Midbrain (tissue), 1 donor: Measurements from ENCODE around the gene SMIM11.
"Not testable (repeated sequence)": the region's sequence is repeated elsewhere in the genome, so short reads cannot be mapped to it uniquely, and the experiment has no call there.

Source experiments
- DNase-seq: peaks from one replicate; lab custom pipeline; 2025; lab: John Stamatoyannopoulos, UW

Gene SMIM11

GRCh38 chr21:34355570-34355969 lies 19.7 kb upstream of the SMIM11 start:
- no peak for DNase-seq

- DNase-seq = no peak
These were observed 17.4 kb upstream of the SMIM11 start for GRCh38 chr21:34357889-34358288.

- DNase-seq = no peak
These were observed 16.4 kb upstream of the SMIM11 start for GRCh38 chr21:34358866-34359265.

DNA sequence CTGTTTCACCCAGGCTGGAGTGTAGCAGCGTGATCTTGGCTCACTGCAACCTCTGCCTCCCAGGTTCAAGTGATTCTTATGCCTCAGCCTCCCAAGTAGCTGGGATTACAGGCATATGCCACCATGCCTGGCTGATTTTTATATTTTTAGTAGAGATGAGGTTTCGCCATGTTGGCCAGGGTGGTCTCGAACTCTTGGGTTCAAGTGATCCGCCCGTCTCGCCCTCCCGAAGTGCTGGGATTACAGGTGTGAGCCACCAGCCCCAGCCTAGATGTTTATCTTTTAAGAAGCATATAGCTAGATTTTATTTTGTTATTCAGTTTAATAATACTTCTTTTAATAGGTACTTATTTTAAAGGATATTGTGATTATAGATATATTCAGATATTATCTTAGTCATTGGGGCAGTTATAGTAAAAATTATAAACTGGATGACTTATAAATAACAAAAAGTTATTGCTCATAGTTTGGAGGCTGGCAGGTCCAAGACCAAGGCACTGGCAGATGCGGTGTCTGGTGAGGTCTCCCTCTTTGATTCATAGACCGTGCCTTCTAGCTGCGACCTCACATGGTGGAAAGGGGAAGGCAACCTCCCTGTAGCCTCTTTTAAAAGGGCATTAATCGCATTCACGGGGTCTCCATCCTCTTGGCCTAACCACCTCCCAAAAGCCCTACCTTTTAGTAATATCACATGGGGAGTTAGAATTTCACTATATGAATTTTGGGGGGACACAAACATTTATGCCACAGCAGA lies 14.6 kb upstream of the SMIM11 start:
- DNase-seq = no peak

GRCh38 chr21:34362136-34362444 lies 13.2 kb upstream of the SMIM11 start:
- no peak for DNase-seq

DNA sequence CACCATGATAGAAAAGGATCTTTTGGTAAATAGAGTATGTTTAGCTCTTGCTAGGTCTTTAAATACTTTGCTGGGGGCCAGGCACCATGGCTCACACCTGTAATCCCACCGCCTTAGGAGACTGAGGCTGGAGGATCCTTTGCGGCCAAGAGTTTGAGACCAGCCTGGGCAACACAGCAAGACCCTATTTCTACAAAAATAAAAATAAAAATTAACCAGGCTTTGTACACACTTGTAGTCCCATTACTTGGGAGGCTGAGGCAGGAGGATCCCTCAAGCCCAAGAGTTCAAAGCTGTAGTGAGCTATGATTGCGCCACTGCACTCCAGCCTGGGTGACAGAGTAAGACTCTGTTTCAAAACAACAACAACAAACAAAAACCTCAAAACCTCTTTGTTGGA lies 12.6 kb upstream of the SMIM11 start:
- no peak for DNase-seq

DNA sequence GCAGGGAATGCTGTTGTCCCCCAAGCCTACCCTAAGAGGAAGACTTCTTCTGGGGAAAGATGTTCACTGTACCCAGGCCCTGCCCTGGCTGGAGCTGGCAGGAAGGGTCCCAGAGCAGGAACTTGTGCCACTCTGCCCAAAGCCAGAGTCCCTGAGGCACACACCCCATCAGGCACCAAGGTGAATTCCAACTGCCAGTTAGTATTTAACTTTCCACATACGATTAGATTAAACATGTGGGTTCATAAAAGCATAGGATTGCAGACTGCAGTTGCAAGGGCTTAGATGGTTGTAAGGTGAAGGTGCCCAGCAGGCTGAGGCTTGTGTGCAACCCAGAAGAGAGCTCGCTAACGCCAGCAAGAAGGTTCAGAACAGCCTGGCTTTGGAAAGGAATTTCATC lies 11.6 kb upstream of the SMIM11 start, which contains the start of gene KCNE2:
TSS of gene KCNE2 (plus strand) at position 274 of the 400 bp plus-strand sequence. CDS start 6,473 bp downstream, outside the sequence.
- DNase-seq = no peak

DNA sequence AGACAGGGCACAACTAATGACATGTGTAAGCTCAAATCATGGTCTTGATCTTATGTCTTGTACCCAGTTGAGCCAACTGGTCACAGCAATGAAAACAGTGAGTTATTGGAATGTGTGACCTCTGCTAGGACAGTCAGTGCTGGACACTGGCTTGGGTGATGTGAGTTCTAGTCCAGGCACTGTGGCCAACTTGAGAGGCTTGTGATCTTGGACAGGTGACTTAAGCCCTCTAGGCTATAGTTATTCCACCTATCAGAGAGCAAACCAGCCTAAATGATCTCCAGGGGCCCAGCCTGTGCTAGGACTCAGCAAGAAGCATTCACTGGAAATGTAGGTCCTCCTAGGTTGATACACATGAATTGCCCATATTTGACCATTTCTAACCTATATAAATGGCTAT lies 10.4 kb upstream of the SMIM11 start:
- no peak for DNase-seq

DNA sequence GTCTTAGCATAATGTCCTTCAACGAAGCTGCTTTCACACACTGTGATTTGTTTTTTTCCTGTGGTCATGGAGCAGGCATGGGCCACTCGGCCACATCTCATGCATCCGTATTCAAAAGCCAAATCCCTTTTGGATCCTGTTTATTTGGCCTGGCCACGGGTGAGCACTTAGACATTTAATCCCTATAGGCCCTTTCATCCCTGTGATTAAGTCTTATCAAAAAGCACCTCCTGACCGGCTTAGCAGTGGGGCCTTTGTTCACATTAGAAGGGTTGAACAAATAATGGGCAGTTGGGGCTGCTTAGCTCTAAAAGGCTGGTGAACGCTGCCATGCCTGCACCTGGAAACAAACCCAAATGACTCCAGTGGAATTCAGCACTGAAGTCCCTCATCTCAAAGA lies 9.5 kb upstream of the SMIM11 start:
- DNase-seq = no peak

DNA sequence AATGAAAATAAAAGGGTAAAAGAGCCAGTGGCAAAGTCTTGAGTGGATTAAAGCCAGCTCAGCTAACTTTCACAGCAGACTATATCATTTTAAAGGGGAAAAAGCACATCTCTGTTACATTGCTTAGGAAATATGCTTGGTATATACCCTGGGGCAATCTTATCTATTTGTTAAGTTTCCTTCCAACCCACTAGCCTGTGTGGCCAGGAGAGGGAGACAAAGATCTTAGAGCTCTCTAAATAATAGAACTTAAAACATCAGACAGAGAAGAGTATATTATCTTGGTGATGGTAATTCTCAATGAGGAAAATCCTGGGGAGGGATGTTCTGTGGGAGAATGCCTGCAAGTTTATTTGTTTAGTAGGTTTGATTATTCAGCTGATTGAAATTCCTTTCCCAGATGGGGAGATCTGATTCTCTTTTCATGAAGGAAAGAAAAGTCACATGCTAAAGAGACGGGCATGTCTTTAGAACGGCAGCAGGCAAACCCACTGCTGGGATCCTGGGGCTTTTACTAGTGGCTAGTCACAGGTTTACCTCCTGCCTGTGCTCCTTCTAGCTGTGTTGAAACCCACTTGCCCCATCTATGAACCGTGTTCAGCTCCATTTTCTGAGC lies 7.9 kb upstream of the SMIM11 start:
- peak; percentile 56 for DNase-seq

DNA sequence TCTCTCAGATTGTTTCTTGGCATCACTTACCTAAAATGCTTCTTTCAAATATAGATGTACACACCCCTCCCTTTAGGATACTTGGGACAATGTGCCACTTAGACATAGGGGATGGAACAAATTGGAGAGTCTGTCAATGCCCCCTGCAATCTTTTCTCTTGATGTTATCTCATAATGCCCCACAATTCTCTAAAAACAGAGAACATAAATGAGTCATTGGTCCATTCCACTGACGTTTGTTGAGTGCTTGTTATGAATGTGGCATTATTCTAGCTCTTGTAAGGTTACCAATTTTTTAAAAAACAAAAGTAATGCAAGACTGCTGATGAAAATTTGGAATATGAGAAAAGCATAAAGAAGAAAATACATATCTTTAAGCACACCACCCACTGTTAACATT lies 5.6 kb upstream of the SMIM11 start:
- DNase-seq = no peak

DNA sequence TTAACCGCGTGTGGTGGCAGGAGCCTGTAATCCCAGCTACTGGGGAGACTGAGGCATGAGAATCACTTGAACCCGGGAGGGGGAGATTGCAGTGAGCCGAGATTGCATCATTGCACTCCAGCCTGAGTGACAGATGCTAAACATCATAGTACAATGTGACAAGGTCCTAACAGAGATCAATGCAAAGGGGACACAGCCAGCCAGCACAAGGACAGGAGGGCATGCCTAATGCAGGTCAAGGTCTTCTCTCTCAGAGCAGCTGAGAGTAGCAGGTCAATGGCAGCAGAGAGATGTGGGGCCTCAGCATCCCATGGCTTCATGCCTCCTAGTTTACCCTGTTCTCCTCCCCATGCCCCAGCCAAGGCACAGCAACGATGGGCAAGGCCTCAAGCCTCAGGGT lies 3.0 kb upstream of the SMIM11 start:
- no peak for DNase-seq

DNA sequence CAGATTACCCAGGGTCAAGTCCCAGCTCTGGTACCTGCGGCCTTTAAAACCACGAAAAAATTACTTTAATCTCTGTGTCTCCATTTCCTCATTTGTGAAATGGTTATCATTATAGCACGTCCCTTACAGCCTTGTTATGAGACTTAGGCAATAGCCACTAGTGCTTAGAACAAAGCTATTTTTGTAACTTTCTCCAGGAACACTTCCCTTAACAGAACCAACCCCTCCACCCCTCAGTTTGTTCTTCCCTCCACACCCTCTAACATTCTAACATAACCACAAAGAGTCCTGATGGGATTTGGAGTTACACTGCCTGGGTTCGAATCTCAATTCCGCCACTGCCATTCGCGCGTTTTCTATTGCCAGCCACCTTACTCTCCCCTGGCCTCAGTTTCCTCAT lies 845 bp upstream of the SMIM11 start:
- not testable (repeated sequence) for DNase-seq

- not testable (repeated sequence) for DNase-seq
These were observed 289 bp downstream of the SMIM11 start for GRCh38 chr21:34375619-34375972.

GRCh38 chr21:34383138-34383537 lies 7.8 kb downstream of the SMIM11 start:
- DNase-seq = not testable (repeated sequence)

GRCh38 chr21:34383724-34384415 lies 8.6 kb downstream of the SMIM11 start:
- not testable (repeated sequence) for DNase-seq

DNA sequence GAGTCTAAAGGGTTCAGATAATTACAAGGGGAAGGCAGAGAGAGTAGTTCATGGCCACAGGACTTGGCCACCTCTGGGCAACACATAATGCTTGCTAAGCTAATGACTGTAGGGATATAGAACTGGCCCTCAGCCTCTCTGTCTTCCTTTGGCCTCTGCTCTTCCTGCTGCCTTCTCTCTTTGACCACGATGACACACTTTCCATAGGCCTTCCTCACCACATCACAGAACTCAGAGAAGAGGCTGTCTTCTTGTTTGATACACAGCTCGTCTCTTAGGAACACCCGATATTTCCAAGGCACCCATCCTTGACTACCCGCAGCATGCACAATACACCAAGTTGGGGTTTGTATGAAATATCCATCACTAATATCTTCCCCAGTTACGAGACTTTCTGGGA lies 25.2 kb downstream of the SMIM11 start:
- DNase-seq = not testable (repeated sequence)

- not testable (repeated sequence) for DNase-seq
These were observed 29.4 kb downstream of the SMIM11 start for GRCh38 chr21:34404742-34405141.

- DNase-seq = not testable (repeated sequence)
These were observed 30.4 kb downstream of the SMIM11 start for GRCh38 chr21:34405686-34406085.

DNA sequence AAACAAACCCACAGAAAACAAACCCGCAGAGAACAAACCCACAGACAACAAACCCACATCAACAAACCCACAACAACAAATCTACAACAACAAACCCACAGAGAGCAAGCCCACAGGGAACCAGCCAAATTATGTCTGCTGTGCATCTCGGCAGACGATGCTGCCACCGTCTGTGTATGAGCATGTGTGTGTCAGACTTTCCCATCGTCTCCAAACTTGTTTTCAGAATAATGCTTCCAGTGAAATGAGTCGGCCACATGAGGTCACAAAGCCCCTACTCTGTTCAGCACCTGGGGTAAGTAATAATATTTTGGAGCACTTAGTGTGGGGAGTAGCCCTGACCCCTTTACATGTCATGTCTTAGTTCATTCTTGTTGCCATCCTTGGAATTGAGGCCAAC lies 30.8 kb downstream of the SMIM11 start:
- DNase-seq = not testable (repeated sequence)

DNA sequence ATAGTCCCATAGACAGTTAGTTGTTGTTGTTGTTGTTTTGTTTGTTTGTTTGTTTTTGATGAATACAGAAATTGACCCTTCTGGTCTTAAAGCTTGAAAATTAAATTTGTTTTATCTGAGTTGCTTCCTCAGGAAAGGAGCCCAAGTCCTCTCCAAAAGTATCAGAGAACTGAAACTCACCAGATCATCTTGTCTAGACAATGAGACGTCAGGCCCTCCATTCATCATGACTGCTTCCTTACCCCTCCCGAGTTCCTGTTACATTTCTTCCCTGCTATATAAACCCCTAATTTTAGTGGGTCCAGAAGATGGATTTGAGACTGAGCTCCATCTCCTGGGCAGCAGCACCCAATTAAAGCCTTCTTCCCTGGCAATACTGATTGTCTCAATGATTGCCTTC lies 31.4 kb downstream of the SMIM11 start:
- DNase-seq = not testable (repeated sequence)

DNA sequence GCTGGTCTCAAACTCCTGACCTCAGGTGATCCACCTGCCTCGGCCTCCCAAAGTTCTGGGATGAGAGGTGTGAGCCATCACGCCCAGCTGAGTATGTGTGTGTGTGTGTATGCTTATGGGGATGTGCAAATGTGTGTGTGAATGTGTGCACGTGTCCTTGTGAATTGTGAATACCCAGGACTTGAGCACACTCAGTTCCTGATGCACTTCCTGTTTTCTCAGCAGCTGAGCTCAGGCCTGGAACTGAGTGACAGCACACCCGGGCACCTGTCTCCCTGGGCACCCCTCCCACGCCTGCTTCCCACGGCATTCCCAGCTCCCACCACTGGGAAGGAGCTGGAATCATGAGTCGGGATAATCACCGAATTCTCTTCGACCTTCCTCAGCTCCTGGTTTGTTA lies 32.0 kb downstream of the SMIM11 start:
- not testable (repeated sequence) for DNase-seq

DNA sequence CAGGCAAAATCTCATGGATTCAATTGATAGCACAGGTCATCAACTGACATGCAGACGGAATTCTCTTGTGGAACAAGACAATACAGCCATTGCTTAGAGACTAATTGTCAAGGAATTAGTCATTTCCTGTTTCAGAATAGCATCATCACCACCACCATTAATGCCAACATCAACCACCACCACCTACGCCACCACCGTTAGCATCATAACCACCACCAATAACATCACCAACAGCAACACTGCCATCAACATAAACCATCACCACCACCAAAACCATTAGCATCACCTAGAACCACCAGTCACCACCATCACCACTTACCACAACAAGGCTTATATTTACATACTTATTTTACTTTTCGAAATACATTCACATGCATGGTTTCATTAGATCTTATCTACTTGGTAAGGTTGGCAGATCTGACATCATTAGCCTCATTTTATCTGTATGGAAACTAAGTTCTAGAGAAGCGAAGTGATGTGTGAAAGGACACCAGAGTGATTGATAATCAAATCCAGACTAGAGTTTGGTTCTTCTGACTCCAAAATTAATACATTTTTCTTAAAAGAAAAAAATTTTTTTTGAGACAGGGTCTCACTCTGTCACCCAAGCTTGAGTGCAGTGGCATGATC lies 42.3 kb downstream of the SMIM11 start:
- not testable (repeated sequence) for DNase-seq
